GM12864 (cell line): Measurements from ENCODE around the gene YARS1.

ENCODE experiments used
- DNase-seq: peaks from one replicate; pipeline ENCODE4 v3.0.0-alpha.2; 2011; ENCODE audit warnings: low read depth
- H3K4me3 ChIP-seq: 2 replicates; pipeline ENCODE4 v1.5.1; 2011; ENCODE audit warnings: mild to moderate bottlenecking, low read depth, low read length, control low read depth
- TF ChIP-seq, protein P1 (sequence below): IDR thresholded peaks from 2 replicates; pipeline ENCODE4 v1.5.1; 2011; ENCODE audit warnings: low read depth, mild to moderate bottlenecking, moderate library complexity, low read length, control low read depth, inconsistent platforms; ENCODE audit errors: missing control alignments

The YARS1 gene

DNA sequence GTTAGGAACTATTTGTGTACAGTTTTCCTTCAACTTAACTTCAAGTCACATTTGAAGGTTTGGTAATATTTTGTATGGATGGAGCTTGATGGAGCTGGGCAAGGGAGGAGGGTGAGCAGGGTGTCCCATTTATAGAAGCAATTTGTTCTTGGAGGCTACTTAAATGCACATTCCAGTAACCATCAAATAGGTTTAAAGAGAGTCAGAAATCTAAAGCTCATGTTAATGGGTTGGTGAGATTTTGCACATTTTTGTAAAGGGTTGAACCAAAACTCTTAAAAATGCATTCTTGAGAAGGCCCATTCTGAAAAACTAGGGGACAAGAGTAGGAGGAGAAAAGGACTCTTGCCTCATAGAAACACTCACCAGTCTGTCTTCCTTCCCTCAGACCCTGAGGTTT lies 43.4 kb upstream of the YARS1 start:
- H3K4me3 ChIP-seq: no peak overlapping the region
- no peak for DNase-seq
- TF ChIP-seq, protein P1, sequence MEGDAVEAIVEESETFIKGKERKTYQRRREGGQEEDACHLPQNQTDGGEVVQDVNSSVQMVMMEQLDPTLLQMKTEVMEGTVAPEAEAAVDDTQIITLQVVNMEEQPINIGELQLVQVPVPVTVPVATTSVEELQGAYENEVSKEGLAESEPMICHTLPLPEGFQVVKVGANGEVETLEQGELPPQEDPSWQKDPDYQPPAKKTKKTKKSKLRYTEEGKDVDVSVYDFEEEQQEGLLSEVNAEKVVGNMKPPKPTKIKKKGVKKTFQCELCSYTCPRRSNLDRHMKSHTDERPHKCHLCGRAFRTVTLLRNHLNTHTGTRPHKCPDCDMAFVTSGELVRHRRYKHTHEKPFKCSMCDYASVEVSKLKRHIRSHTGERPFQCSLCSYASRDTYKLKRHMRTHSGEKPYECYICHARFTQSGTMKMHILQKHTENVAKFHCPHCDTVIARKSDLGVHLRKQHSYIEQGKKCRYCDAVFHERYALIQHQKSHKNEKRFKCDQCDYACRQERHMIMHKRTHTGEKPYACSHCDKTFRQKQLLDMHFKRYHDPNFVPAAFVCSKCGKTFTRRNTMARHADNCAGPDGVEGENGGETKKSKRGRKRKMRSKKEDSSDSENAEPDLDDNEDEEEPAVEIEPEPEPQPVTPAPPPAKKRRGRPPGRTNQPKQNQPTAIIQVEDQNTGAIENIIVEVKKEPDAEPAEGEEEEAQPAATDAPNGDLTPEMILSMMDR: no peak

DNA sequence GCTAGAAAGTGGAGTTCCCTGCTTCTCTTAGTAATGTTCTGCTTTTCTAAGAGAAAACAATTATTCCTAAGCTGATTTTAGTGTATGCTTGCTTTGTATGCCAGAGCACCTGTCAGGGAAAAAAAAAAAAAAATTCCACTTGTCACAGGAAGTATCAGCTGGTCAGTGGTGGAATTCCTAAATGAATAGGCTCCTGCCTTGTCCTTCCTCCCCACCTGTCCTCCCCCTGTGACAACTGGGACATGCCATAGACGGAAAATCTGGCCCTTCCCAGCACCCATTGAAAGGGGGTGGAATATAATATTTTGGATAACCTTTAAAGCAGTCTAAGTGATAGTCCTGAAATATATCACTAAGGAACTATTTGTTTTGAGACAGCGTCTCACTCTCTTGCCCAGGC lies 42.8 kb upstream of the YARS1 start:
- TF ChIP-seq, protein P1: no peak
- no peak overlapping the region for H3K4me3 ChIP-seq
- no peak for DNase-seq

DNA sequence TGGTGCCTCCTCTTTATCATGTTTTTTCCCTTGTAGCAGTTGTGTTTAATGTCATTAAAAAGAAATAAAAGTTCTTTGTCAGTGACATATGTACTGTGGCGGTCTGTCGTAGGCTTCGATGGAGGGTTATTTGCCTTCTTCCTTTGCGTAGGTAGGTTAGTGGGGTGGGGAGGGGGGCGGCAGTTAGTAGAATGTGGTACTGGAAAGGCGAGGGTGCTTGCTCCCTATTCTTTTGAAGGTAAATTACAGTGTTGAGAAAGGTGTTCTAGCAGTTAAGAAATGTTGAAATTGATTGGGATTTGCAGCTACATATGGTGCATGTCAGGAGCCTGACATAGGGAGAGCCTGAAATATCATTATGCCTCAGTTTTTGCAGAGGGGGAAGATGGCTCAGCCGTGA lies 41.6 kb upstream of the YARS1 start:
- H3K4me3 ChIP-seq: no peak overlapping the region
- DNase-seq: no peak
- TF ChIP-seq, protein P1: no peak

DNA sequence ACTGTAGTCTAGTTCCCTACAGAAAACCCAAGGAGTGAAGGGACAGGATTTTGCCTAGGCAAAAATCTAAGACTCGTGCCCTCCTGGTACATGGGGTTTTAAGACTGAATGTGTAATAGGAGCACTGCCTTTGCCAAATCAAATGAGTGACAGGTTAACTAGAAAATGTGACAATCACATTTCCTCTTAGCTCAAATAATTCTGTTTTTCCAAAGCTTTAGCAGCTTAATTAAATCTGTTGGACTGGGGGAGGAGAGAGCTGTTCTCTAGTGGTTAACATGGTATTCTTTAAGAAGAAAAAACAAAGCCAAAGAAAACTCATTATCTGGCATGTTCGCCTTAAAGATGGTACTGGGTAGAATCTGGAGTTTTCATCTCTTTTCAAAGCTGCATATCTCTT lies 41.0 kb upstream of the YARS1 start:
- TF ChIP-seq, protein P1: no peak
- H3K4me3 ChIP-seq: no peak overlapping the region
- DNase-seq: no peak

DNA sequence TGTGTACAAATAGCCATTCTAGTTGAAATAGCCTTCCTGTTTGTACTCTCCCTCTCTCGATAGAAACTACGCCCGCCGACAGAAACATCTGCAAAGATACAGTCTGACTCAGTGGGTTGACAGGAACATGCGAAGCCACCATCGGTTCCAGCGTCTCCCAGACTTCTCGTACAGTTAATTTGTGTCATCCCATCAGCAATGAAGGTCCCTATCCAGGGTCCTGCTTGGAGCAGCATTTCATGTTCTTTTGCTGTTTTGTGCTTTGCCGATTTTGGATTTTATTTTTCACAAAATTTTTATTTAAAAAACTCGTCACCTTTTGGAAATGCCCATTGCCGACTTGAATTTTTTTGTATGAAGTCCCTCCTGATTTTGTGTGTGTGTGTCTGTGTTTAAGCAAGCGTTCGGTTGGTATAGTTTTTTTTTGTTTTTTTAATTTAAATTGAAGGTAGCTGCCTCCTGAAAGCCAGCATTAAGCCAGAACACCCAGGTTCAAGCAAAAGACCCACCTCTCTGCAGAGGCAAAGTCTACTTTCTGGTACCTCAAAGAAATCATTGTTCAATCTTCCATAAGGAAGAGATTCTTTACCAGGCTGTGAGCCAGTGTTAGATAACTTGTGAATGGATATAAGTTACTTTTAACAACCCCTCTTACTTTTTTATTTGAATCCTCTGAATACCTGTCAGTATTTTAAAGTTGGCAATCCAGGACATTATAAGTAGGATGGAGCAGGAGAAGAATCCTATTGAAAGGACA lies 38.9 kb upstream of the YARS1 start:
- TF ChIP-seq, protein P1: no peak
- no peak for DNase-seq
- H3K4me3 ChIP-seq: no peak overlapping the region

DNA sequence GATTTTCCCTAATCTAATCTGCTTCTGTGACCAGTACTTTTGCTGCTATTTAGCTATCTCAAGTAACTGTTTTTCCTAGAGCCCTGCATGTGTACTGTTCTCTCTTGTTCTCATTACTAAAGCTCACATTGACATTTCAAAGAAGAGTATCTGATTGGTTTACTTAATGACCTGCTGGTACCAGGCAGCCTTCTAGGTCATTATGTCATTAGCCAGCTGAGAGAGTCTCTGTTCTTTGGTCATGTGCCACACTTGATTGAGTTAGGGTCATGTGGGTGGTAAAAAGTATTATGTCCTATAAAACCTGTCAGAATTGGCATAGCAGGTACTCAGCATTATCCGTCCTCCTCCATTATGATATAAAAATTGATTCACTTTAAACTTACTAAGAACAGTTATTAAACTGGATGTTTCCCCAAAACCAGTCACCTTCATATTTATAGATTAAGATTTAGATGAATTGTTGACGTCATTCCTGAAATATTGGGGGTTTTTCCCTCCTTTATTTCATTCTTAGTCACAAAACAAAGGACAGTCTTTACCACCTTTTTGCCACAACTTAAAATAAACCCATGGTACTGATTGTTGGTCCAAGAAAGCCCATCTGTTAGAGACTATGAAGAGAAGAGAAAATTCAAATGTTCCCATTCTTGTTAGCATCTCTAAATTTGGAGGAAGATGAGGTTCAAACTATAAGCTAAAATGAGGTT lies 31.4 kb upstream of the YARS1 start:
- no peak for DNase-seq
- no peak overlapping the region for H3K4me3 ChIP-seq
- TF ChIP-seq, protein P1: no peak

DNA sequence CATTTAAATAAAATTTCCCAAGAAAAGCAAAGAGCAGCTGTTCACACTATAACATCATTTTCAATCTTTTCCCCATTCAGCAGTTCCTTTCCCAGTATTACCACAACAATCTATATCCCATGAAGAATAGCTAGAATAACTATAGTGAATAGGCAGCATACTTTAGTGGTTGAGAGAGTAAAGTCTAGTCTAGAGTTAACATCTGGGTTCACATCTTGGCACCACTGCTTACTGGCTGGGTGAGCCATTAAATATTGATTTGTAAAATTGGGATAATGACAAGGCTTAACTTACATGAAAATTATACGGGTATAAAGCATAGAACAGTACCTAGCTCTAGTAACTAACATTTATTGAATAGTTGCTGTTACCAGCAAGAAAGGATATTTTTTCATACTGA lies 14.7 kb upstream of the YARS1 start:
- no peak overlapping the region for H3K4me3 ChIP-seq
- TF ChIP-seq, protein P1: no peak
- DNase-seq: no peak
